ENCODE results near the gene CCN5.

CCN5 gene

GRCh38 chr20:44683263-44684046 lies 31.7 kb upstream of the CCN5 start:
- no peak for DNase-seq (ENCODE audit: low read depth)
- TF ChIP-seq CTCF (conservative IDR thresholded peaks at IDR 0.05; ENCODE audit: low read length): peak; percentile 52

GRCh38 chr20:44684047-44684967 lies 30.9 kb upstream of the CCN5 start:
- TF ChIP-seq CTCF (conservative IDR thresholded peaks at IDR 0.05; ENCODE audit: low read length): no peak
- DNase-seq (ENCODE audit: low read depth): no peak
- H3K4me3 ChIP-seq (ENCODE audit: low read length): no peak overlapping the region

More at GRCh38 chr20:44683263-44684046, 31.7 kb upstream of the CCN5 start:
- H3K4me3 ChIP-seq (ENCODE audit: low read length): no peak overlapping the region

- no peak overlapping the region for H3K4me3 ChIP-seq (ENCODE audit: low read length)
- no peak for DNase-seq (ENCODE audit: low read depth)
- no peak for TF ChIP-seq CTCF (conservative IDR thresholded peaks at IDR 0.05; ENCODE audit: low read length)
Observed at GRCh38 chr20:44686934-44687333, 28.2 kb upstream of the CCN5 start.

GRCh38 chr20:44688053-44688625 lies 27.0 kb upstream of the CCN5 start:
- DNase-seq (ENCODE audit: low read depth): no peak
- TF ChIP-seq CTCF (conservative IDR thresholded peaks at IDR 0.05; ENCODE audit: low read length): peak; percentile 27; the same call in 1 of the 2 replicates
- no peak overlapping the region for H3K4me3 ChIP-seq (ENCODE audit: low read length)

- DNase-seq (ENCODE audit: low read depth): no peak
- H3K4me3 ChIP-seq (ENCODE audit: low read length): no peak overlapping the region
- TF ChIP-seq CTCF (conservative IDR thresholded peaks at IDR 0.05; ENCODE audit: low read length): no peak
Observed at GRCh38 chr20:44689809-44690208, 25.4 kb upstream of the CCN5 start.

- no peak overlapping the region for H3K4me3 ChIP-seq (ENCODE audit: low read length)
- DNase-seq (ENCODE audit: low read depth): peak; percentile 61
- no peak for TF ChIP-seq CTCF (conservative IDR thresholded peaks at IDR 0.05; ENCODE audit: low read length)
Observed at GRCh38 chr20:44690781-44691423, 24.3 kb upstream of the CCN5 start.
